Smooth muscle cell (in vitro differentiated cells): Measurements from ENCODE around the gene TRPC4. TPM values are rescaled to one million over a fixed set of nuclear protein-coding genes. Genes with fewer than 3 reads are reported as not detected.

Source experiments
- DNase-seq: peaks from one replicate; lab custom pipeline; 2025; ENCODE audit not compliant: unreplicated experiment; lab: John Stamatoyannopoulos, UW
- H2AFZ ChIP-seq: fragments of 200-600 bp; sonication (generic); 2 replicates; pipeline ENCODE4 v1.6.0; 2016; ENCODE audit warnings: antibody characterized with exemption, low read depth, mild to moderate bottlenecking
- H3F3A ChIP-seq: fragments of 200-600 bp; sonication (generic); 2 replicates; pipeline ENCODE4 v1.6.0; 2017; ENCODE audit warnings: antibody characterized with exemption, low read depth
- H3K27ac ChIP-seq: fragments of 200-600 bp; sonication (generic); 2 replicates; pipeline ENCODE4 v1.5.1; 2016; ENCODE audit warnings: low read depth, mild to moderate bottlenecking
- H3K27me3 ChIP-seq: fragments of 200-600 bp; sonication (generic); 2 replicates; pipeline ENCODE4 v1.6.1; 2016; ENCODE audit warnings: low read depth, mild to moderate bottlenecking
- H3K36me3 ChIP-seq: fragments of 200-600 bp; sonication (generic); 2 replicates; pipeline ENCODE4 v1.5.1; 2016; ENCODE audit warnings: low read depth
- H3K4me1 ChIP-seq: fragments of 200-600 bp; sonication (generic); 2 replicates; pipeline ENCODE4 v1.5.1; 2016; ENCODE audit warnings: low read depth
- H3K4me2 ChIP-seq: fragments of 200-600 bp; sonication (generic); 2 replicates; pipeline ENCODE4 v1.6.0; 2016; ENCODE audit warnings: mild to moderate bottlenecking
- H3K4me3 ChIP-seq: fragments of 200-600 bp; sonication (generic); 2 replicates; pipeline ENCODE4 v1.5.1; 2016; ENCODE audit warnings: mild to moderate bottlenecking
- H3K79me2 ChIP-seq: fragments of 200-600 bp; sonication (generic); 2 replicates; pipeline ENCODE4 v1.6.0; 2016; ENCODE audit warnings: low read depth, mild to moderate bottlenecking
- H3K9ac ChIP-seq: fragments of 200-600 bp; sonication (generic); 2 replicates; pipeline ENCODE4 v1.6.0; 2016; ENCODE audit warnings: low read depth
- H3K9me3 ChIP-seq: fragments of 200-600 bp; sonication (generic); replicated peaks from 2 replicates; pipeline ENCODE4 v1.5.1; 2016; ENCODE audit warnings: low read depth
- H4K20me1 ChIP-seq: fragments of 200-600 bp; sonication (generic); 2 replicates; pipeline ENCODE4 v1.6.0; 2016; ENCODE audit warnings: low read depth
- WGBS: methylation state at CpG from one replicate; pipeline ENCODE4 v1.1.7; 2016; ENCODE audit warnings: low lambda C conversion rate; 5-methylcytosine and 5-hydroxymethylcytosine counted together
- polyA plus RNA-seq: library from polyadenylated mRNA; unstranded; fragments of >200 nt; fragmentation: Nextera tagmentation; extraction: Ambion mirVana; gene quantifications from 2 replicates; pipeline ENCODE4 v1.2.1, GENCODE V29; 2016
- total RNA-seq: library from RNA; depleted of rRNA; stranded (reverse); fragments of >200 nt; gene quantifications from 2 replicates; pipeline ENCODE4 v1.2.3, GENCODE V29; 2014
- TF ChIP-seq, protein P1 (sequence below): fragments of 200-600 bp; sonication (generic); IDR thresholded peaks from 2 replicates; pipeline ENCODE4 v1.5.1; 2017; ENCODE audit warnings: borderline replicate concordance, mild to moderate bottlenecking, antibody characterized with exemption; ENCODE audit not compliant: insufficient read depth, poor library complexity, severe bottlenecking

The TRPC4 gene
- total and polyA plus RNA-seq, 2 experiments from 2014 or later: 0.09 TPM; not detected in 1

DNA sequence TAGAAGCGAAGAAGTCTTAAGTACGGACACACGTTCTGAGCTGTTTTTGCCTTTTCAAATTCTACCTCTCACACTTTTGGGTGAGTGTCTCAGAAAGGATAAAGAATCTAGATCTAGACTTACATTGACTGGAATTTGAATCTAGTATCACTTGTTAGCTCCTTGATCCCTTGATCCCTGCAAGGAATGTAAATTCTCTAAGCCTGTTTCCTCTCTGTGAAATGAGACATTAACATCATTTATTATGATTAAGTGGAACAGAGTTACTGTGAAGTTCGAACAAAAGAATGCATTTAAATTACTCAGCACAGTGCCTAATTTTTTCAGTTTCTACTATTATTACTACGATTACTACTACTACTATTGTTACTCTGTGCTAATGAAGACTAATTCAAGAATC is 184.4 kb downstream of the TRPC4 start:
- 72% methylated on average over 5 of the region's 5 CpGs for WGBS
- Histone ChIP-seq H3K79me2 (no peaks in the 10 kb centered on the region), H3K27ac (no peak overlapping the region), H2AFZ (peak overlapping the region; percentile 42), H3K4me3 (no peak overlapping the region), H3K27me3 (no peaks in the 10 kb centered on the region), H3K4me2 (peak overlapping the region; percentile 27), H3F3A (no peaks in the 10 kb centered on the region), H3K36me3 (no peaks in the 10 kb centered on the region), H3K9me3 (no peaks in the 10 kb centered on the region), H3K9ac (no peak overlapping the region), H4K20me1 (no peaks in the 10 kb centered on the region), H3K4me1 (no peaks in the 10 kb centered on the region)
- TF ChIP-seq, protein P1, sequence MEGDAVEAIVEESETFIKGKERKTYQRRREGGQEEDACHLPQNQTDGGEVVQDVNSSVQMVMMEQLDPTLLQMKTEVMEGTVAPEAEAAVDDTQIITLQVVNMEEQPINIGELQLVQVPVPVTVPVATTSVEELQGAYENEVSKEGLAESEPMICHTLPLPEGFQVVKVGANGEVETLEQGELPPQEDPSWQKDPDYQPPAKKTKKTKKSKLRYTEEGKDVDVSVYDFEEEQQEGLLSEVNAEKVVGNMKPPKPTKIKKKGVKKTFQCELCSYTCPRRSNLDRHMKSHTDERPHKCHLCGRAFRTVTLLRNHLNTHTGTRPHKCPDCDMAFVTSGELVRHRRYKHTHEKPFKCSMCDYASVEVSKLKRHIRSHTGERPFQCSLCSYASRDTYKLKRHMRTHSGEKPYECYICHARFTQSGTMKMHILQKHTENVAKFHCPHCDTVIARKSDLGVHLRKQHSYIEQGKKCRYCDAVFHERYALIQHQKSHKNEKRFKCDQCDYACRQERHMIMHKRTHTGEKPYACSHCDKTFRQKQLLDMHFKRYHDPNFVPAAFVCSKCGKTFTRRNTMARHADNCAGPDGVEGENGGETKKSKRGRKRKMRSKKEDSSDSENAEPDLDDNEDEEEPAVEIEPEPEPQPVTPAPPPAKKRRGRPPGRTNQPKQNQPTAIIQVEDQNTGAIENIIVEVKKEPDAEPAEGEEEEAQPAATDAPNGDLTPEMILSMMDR: no peak
- DNase-seq: no peak

- Histone ChIP-seq H3K36me3 (no peaks in the 10 kb centered on the region), H3K4me2 (no peak overlapping the region), H4K20me1 (no peaks in the 10 kb centered on the region), H3K9me3 (no peaks in the 10 kb centered on the region), H3K79me2 (no peaks in the 10 kb centered on the region), H3K4me3 (no peak overlapping the region), H3K27me3 (no peaks in the 10 kb centered on the region), H2AFZ (peak overlapping the region; percentile 74), H3K9ac (no peak overlapping the region), H3F3A (no peaks in the 10 kb centered on the region), H3K27ac (peak overlapping the region; percentile 39), H3K4me1 (no peaks in the 10 kb centered on the region)
- 94% methylated on average over 3 of the region's 3 CpGs for WGBS
- TF ChIP-seq, protein P1: no peak
- DNase-seq: no peak
Measured at GRCh38 chr13:37682496-37682895, 187.1 kb downstream of the TRPC4 start.

DNA sequence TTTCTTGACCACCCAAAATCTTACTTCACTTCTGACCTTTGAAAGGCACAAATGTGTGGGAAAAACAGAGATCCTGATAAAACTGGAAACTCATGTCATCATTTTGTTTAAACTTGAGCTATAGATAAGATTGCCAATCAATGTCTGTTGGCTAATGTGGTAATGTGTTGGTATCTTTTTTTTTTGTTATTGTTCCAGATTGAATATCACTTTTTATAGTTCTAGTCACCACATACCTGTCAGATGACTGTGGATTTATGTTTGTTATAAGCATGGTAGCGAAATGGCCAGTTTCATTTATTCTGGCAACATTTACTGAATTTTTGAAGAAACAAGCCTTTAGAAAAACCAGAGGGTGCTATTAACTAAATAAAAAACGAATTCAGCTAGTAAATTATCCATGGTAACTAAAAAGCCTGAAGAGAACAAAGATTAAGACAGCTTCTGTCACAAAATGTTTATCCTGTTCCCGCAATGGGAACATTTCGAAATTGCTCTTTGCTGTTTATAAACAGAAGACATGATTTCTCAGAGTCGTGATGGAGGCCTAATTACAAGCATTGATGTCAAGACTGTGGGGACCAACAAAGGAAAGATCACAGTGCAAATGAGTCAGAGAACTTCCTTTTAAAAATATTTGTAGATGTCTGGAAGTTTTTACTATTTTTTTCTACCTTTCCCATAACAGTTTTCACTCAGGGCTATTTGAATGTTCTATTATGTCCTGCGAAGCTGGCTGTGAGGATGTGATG is 188.1 kb downstream of the TRPC4 start:
- H4K20me1 ChIP-seq: no peaks in the 10 kb centered on the region
- H2AFZ ChIP-seq: peak overlapping the region; percentile 74
- DNase-seq: no peak
- H3K4me3 ChIP-seq: no peak overlapping the region
- H3K4me1 ChIP-seq: no peaks in the 10 kb centered on the region
- no peak overlapping the region for H3K9ac ChIP-seq
- H3K27me3 ChIP-seq: no peaks in the 10 kb centered on the region
- no peaks in the 10 kb centered on the region for H3K9me3 ChIP-seq
- no peaks in the 10 kb centered on the region for H3F3A ChIP-seq
- TF ChIP-seq, protein P1: no peak
- WGBS: 48% methylated on average over 6 of the region's 6 CpGs
- H3K27ac ChIP-seq: peak overlapping the region; percentile 39
- no peaks in the 10 kb centered on the region for H3K79me2 ChIP-seq
- no peaks in the 10 kb centered on the region for H3K36me3 ChIP-seq
- H3K4me2 ChIP-seq: peak overlapping the region; percentile 44

- Histone ChIP-seq H3K27ac (no peak overlapping the region), H3K9me3 (no peaks in the 10 kb centered on the region), H4K20me1 (no peaks in the 10 kb centered on the region), H3K4me3 (no peak overlapping the region), H3K79me2 (no peaks in the 10 kb centered on the region), H3K27me3 (no peaks in the 10 kb centered on the region), H3F3A (no peaks in the 10 kb centered on the region), H3K36me3 (no peaks in the 10 kb centered on the region), H2AFZ (no peak overlapping the region), H3K9ac (no peak overlapping the region), H3K4me1 (no peaks in the 10 kb centered on the region), H3K4me2 (no peak overlapping the region)
- DNase-seq: no peak
- WGBS: 92% methylated on average over 5 of the region's 5 CpGs
- TF ChIP-seq, protein P1: no peak
Measured at GRCh38 chr13:37680137-37680536, 189.4 kb downstream of the TRPC4 start.
